Measurements from ENCODE around the gene GLT8D2.

GLT8D2 gene, protein sequence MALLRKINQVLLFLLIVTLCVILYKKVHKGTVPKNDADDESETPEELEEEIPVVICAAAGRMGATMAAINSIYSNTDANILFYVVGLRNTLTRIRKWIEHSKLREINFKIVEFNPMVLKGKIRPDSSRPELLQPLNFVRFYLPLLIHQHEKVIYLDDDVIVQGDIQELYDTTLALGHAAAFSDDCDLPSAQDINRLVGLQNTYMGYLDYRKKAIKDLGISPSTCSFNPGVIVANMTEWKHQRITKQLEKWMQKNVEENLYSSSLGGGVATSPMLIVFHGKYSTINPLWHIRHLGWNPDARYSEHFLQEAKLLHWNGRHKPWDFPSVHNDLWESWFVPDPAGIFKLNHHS

GRCh38 chr12:104049903-104050356 is at the start of gene GLT8D2:
TSS of gene GLT8D2 (minus strand) at chr12:104050187. CDS start at chr12:104019648, 30,539 bp downstream.
- no peaks in the 10 kb centered on the region for H3K9me3 Mint-ChIP-seq

GRCh38 chr12:104097954-104098353 is 48.0 kb upstream of the GLT8D2 start:
- H3K27me3 Mint-ChIP-seq = no peaks in the 10 kb centered on the region
- peaks cover 48% of the 10 kb centered on the region for H3K36me3 Mint-ChIP-seq
- no peaks in the 10 kb centered on the region for H3K9me3 Mint-ChIP-seq
- ATAC-seq = no peak
- H3K4me3 Mint-ChIP-seq = no peak overlapping the region
- no peak overlapping the region for H3K27ac Mint-ChIP-seq
- no peaks in the 10 kb centered on the region for H3K4me1 Mint-ChIP-seq

More at GRCh38 chr12:104049903-104050356, at the start of gene GLT8D2:
- Mint-ChIP-seq H3K27me3 (peaks cover 47% of the 10 kb centered on the region), H3K4me1 (peaks cover 12% of the 10 kb centered on the region), H3K4me3 (peak within 1 kb of the TSS; percentile 33), H3K27ac (no peak within 1 kb of the TSS), H3K36me3 (no peaks in the 10 kb centered on the region)
- ATAC-seq = no peak

- H3K36me3 Mint-ChIP-seq = peaks cover 45% of the 10 kb centered on the region
- no peak overlapping the region for H3K27ac Mint-ChIP-seq
- no peaks in the 10 kb centered on the region for H3K9me3 Mint-ChIP-seq
Observed at GRCh38 chr12:104095289-104095688, 45.3 kb upstream of the GLT8D2 start.

DNA sequence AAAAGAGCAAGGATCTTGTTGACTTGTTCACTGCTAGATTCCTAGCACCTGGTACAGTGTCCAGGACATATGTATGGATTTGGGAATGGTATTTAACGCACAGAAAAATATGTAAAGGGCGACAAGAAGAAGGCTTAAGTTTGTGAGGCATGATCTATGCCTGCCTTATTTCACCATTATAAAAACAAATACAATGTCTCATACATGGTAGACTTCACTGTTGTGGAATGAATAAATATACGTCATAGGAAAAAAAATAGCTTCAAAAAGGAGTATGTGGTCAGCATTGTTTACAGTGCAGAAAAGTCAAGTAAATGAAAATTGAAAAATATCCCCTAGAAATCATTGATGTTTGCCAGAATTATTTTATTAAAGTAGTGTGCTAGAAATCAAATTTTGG is 44.3 kb upstream of the GLT8D2 start:
- ATAC-seq = no peak
- H3K27ac Mint-ChIP-seq = no peak overlapping the region
- H3K36me3 Mint-ChIP-seq = peaks cover 55% of the 10 kb centered on the region
- no peaks in the 10 kb centered on the region for H3K27me3 Mint-ChIP-seq
- H3K9me3 Mint-ChIP-seq = no peaks in the 10 kb centered on the region
- H3K4me1 Mint-ChIP-seq = no peaks in the 10 kb centered on the region
- no peak overlapping the region for H3K4me3 Mint-ChIP-seq

More at GRCh38 chr12:104095289-104095688, 45.3 kb upstream of the GLT8D2 start:
- H3K4me3 Mint-ChIP-seq = no peak overlapping the region
- ATAC-seq = no peak
- no peaks in the 10 kb centered on the region for H3K4me1 Mint-ChIP-seq
- H3K27me3 Mint-ChIP-seq = no peaks in the 10 kb centered on the region

DNA sequence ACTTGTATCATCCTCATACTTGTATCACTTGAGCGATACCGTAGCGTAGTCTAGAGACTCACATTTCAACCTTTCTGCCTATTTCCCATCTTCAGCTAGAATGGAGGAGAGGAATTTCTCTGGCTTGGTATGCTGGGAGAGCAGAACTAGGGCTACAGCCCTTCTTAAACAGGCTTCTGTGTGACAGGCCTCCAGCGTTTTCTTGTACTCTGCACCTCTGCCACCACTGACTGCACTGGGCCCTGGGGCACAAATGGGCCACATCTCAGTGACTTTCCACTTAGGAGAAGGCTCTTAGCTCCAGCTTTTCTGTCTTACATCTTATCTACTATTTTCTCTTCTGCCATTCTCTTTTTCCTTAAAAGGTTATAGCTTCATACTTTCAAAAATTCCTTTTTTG is 41.1 kb upstream of the GLT8D2 start:
- Mint-ChIP-seq H3K9me3 (no peaks in the 10 kb centered on the region), H3K36me3 (peaks cover 48% of the 10 kb centered on the region), H3K27me3 (no peaks in the 10 kb centered on the region), H3K4me1 (no peaks in the 10 kb centered on the region), H3K4me3 (no peak overlapping the region), H3K27ac (no peak overlapping the region)
- no peak for ATAC-seq

- Mint-ChIP-seq H3K27ac (no peak overlapping the region), H3K9me3 (no peaks in the 10 kb centered on the region), H3K4me3 (no peak overlapping the region), H3K36me3 (peaks cover 52% of the 10 kb centered on the region), H3K4me1 (no peaks in the 10 kb centered on the region), H3K27me3 (no peaks in the 10 kb centered on the region)
- ATAC-seq = no peak
Observed at GRCh38 chr12:104090685-104091084, 40.7 kb upstream of the GLT8D2 start.

DNA sequence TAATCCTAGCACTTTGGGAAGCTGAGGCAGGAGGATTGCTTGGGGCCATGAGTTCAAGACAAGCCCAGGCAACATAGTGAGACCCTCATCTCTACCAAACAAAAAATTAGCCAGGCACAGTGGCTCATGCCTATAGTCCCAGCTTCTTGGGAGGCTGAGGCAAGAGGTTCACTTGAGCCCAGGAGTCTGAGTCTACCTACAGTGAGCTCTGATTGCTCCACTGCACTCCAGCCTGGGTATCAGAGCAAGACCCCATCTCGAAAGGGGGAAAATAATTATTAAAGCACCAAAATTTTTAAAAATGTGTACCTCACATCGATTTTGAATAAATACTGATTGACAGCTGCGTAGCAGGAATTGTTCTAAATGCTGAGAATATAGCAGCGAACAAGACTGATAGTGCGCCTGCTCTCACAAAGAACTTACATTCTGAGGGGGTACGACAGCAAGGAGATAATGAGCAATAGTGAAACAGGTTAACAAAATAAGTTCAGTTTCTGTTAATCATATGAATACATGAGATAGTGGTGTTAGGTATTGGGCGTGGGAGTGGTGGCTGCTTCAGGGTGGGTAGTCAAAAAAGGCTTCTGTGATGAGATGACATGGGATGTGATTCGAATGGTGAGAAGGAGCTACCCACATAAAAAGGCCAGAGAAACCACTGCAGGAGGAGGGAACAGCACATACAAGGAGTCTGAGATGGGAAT is 33.9 kb upstream of the GLT8D2 start:
- Mint-ChIP-seq H3K27ac (no peak overlapping the region), H3K4me1 (peaks cover 9% of the 10 kb centered on the region), H3K4me3 (no peak overlapping the region), H3K36me3 (peaks cover 30% of the 10 kb centered on the region), H3K27me3 (no peaks in the 10 kb centered on the region), H3K9me3 (no peaks in the 10 kb centered on the region)
- no peak for ATAC-seq

GRCh38 chr12:104080764-104081163 is 30.8 kb upstream of the GLT8D2 start:
- no peak overlapping the region for H3K4me3 Mint-ChIP-seq
- no peaks in the 10 kb centered on the region for H3K27me3 Mint-ChIP-seq
- peaks cover 34% of the 10 kb centered on the region for H3K36me3 Mint-ChIP-seq
- no peak for ATAC-seq
- no peak overlapping the region for H3K27ac Mint-ChIP-seq
- H3K4me1 Mint-ChIP-seq = peaks cover 9% of the 10 kb centered on the region
- H3K9me3 Mint-ChIP-seq = no peaks in the 10 kb centered on the region

DNA sequence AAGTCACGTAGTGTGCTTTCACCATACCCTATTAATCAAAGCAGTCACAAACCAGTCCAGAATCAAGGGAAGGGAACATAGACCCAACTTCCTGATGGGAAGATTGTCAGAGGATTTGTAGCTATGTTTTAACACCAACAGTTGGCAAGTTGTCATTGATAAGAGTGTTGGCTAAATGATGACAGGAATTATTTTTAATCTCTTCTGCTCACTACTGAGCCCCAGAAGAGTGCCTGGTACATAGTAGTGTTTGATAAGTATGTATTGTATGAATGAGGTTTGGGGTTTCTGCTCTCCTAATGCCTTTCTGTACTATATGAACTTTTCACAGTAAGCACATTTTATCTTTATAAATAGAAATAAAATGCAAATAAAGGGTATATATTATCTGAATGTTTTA is 29.0 kb upstream of the GLT8D2 start:
- no peak for ATAC-seq
- Mint-ChIP-seq H3K27ac (no peak overlapping the region), H3K27me3 (no peaks in the 10 kb centered on the region), H3K36me3 (peaks cover 29% of the 10 kb centered on the region), H3K9me3 (no peaks in the 10 kb centered on the region), H3K4me3 (no peak overlapping the region), H3K4me1 (peaks cover 6% of the 10 kb centered on the region)

DNA sequence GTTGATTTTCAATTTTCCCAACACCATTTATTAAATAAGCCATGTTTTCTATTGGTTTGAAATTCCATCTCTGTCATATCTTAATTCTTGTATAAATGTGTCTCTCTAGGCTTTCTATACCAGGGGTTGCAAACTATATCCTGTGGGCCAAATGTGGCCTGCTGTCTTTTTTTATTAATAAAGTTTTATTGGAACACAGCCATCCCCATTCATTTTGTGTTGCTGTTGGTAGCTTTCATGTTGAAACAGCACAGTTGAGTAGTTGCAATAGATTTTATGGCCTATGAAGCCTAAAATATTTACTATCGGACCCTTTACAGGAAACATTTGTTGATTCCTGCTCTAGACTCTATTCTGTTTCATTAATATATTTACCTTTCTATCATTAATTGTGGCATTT is 23.7 kb upstream of the GLT8D2 start:
- H3K36me3 Mint-ChIP-seq = peaks cover 34% of the 10 kb centered on the region
- H3K4me3 Mint-ChIP-seq = no peak overlapping the region
- peaks cover 5% of the 10 kb centered on the region for H3K4me1 Mint-ChIP-seq
- H3K27ac Mint-ChIP-seq = no peak overlapping the region
- ATAC-seq = no peak
- H3K27me3 Mint-ChIP-seq = no peaks in the 10 kb centered on the region
- no peaks in the 10 kb centered on the region for H3K9me3 Mint-ChIP-seq

DNA sequence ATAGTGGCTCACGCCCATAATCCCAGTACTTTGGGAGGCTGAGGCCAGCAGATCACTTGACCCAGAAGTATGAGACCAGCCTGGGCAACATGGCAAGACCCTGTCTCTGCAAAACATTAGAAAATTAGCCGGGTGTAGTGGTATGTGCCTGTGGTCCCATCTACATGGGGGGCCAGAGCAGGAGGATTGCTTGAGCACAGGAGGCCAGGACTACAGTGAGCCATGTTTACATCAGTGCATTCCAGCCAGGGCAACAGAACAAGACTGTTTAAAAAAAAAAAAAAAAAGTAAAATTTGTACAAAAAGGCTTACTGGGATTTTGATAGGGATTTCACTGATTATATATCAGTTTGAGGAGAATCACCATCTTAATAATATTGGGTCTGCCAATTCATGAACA is 22.1 kb upstream of the GLT8D2 start:
- Mint-ChIP-seq H3K27me3 (no peaks in the 10 kb centered on the region), H3K4me3 (no peak overlapping the region), H3K4me1 (peaks cover 5% of the 10 kb centered on the region), H3K36me3 (peaks cover 27% of the 10 kb centered on the region), H3K9me3 (no peaks in the 10 kb centered on the region), H3K27ac (no peak overlapping the region)
- no peak for ATAC-seq

DNA sequence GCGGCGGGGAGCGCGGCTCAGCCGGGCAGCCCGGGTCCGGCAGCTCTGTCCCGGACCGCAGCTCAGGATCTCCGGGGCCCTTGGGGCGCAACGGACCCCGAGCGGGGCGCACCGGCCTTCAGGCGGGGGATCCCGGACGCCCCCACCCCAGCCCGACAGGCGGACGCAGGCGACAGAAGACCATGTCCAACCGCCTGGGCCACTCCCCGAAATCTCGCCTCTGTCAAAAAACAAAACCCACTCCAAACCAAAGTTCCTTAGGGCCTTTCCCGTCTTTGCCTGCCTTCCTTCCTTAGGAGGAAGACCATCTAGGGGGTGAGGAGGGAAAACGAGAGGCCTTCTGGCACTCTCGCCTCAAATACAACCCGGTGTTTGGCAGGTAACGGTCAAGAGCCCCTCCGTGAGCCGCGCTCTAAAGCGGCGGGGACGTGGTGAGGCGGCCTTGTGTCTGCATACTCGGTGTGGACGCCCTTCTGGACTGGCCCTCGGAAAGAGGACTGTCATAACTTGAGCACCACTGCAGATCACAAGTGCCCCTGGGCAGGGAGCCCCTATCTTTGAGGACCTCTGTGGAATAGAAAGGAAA is 14.9 kb upstream of the GLT8D2 start:
- no peaks in the 10 kb centered on the region for H3K9me3 Mint-ChIP-seq
- peak overlapping the region; percentile 81 for H3K27ac Mint-ChIP-seq
- H3K4me1 Mint-ChIP-seq = peaks cover 12% of the 10 kb centered on the region
- no peaks in the 10 kb centered on the region for H3K36me3 Mint-ChIP-seq
- no peak for ATAC-seq
- H3K4me3 Mint-ChIP-seq = peak overlapping the region; percentile 99
- H3K27me3 Mint-ChIP-seq = no peaks in the 10 kb centered on the region

DNA sequence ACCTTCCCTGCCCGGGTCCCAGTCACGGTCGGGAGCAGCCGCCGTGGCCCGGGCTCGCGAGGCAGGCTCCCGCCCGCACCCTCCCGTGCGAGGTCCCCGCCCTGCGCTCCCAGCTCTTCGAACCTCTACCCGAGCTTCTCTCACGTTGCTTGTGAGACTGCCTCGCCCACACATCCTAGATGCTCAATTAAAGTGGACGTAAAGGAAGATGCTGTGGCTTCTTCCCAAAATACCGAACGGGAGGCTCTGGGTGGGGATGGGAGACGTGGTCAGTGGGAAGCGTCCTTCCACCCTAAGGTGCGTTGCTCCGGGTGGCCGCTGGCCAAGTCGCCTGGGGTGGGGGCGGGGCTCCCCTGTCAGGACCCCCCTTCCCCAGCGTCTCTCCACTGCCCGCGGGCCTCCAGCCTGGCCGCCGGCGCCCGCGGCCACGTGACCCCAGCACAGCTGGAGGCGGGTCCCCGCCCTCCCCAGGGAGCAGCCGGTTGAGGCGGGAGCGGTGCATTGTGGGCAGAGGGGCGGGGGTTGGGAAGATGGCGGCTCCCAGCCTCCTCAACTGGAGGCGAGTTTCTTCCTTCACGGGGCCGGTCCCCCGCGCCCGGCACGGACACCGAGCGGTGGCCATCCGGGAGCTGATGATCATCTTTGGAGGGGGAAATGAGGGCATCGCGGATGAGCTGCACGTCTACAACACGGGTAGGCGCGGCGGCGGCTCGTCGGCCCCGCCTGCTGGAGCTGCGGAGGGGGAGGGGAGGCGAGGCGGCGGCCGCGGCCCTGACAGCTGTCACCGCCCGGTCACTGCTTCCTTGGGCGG is 14.2 kb upstream of the GLT8D2 start, which contains the start of gene HCFC2:
HCFC2 (plus strand) TSS at position 501 of the 811 bp plus-strand sequence; CDS start at position 531, 30 bp downstream.
- peaks cover 12% of the 10 kb centered on the region for H3K4me1 Mint-ChIP-seq
- no peaks in the 10 kb centered on the region for H3K9me3 Mint-ChIP-seq
- H3K27ac Mint-ChIP-seq = peak within 1 kb of the TSS; percentile 81
- peak; percentile 98 for ATAC-seq
- peak within 1 kb of the TSS; percentile 99 for H3K4me3 Mint-ChIP-seq
- no peaks in the 10 kb centered on the region for H3K36me3 Mint-ChIP-seq
- H3K27me3 Mint-ChIP-seq = no peaks in the 10 kb centered on the region

DNA sequence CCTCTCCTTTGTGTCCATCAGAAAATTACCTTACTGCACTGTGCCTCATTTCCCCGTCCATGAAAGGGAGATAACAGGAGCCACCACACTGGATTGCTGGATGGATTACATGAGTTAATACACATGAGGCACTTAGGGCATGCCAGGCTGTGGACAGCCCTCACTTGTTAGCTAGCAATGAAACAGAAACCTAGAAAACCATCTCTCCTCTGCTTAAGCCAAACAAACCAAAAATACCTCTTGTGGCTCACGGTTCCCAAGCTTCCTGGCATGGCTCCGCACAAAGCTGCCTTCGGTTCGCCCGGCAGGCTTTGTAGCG is 13.7 kb upstream of the GLT8D2 start:
- Mint-ChIP-seq H3K4me3 (peak overlapping the region; percentile 99), H3K27me3 (no peaks in the 10 kb centered on the region), H3K27ac (peak overlapping the region; percentile 81)

DNA sequence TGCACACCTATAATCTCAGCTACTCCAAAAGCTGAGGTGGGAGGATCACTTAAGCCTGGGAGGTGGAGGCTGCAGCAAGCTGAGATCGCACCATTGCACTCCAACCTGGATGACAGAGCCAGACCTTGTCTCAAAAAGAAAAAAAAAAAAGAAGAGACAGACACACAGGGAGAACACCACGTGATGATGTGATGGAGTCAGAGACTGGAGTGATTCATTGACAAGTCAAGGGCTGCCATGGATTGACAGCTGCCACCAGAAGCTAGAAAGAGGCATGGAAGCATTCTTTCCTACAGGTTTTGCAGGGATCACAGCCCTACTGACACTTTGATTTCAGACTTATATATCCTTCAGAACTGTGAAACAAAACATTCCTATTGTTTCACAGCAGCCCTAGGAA is 10.8 kb upstream of the GLT8D2 start:
- Mint-ChIP-seq H3K9me3 (peaks cover 3% of the 10 kb centered on the region), H3K4me3 (no peak overlapping the region), H3K4me1 (peaks cover 9% of the 10 kb centered on the region), H3K36me3 (no peaks in the 10 kb centered on the region), H3K27ac (no peak overlapping the region), H3K27me3 (peaks cover 5% of the 10 kb centered on the region)
- no peak for ATAC-seq

More for the DNA sequence above, 13.7 kb upstream of the GLT8D2 start:
- ATAC-seq = peak; percentile 45
- Mint-ChIP-seq H3K4me1 (peaks cover 12% of the 10 kb centered on the region), H3K9me3 (no peaks in the 10 kb centered on the region), H3K36me3 (no peaks in the 10 kb centered on the region)
